ENCODE measurements around the gene KRTAP10-5. TPM values are rescaled to one million over a fixed set of nuclear protein-coding genes. Genes with fewer than 3 reads are reported as not detected.
"Not testable (repeated sequence)": the region's sequence is repeated elsewhere in the genome, so short reads cannot be mapped to it uniquely, and the experiment has no call there.

The KRTAP10-5 gene
- polyA plus RNA-seq, 2 of the 4 experiments (the other 2 are of a cell fraction), result not detected

DNA sequence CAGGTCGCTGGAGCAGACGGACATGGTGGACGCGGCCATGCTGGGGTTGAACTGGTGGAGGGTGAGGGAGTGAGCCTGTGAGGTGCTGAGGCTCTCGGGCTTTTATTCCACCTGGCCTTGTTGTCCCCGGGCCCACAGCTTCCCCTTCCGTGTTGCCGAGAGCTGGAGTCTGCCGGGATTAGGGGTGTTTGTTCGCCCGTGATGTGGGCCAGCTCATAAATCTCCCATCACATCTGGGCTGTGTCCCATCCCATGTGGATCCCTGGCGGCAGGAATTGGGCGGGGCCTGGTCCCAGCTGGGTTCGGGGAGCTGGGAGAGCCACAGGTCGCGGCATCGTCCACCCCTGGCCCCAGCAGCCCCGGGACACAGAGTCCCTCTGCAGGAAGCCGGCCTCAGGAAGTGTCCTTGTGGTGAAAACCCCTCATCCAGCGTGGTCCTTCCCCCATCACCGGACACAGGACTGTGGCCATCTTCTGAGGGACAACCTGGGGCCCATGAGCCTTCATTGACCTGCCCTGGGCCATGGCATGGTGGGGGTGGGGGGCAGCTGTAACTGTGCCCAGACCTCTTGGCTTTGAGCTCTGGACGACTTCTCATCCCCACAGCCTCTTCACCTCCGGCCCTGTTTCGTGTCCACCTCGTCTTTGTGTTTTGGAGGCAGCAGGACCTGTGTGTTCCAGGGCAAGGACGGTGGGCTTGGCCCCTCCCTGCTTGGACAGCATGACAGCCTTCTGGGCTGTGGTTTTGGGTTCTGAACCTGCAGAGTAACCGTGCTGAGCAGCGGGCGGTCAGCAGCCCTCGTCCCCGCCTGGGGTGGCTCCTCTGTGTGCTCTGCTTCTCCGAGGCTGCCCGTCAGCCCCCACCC is 12.3 kb upstream of the KRTAP10-5 start, which contains the start of gene KRTAP10-6:
TSS of gene KRTAP10-6 (minus strand) at position 60 of the 866 bp plus-strand sequence. CDS start at position 39, 21 bp downstream.
- Histone ChIP-seq H3K27ac (no peak within 1 kb of the TSS), H3K9me3 (no peaks in the 10 kb centered on the region), H3K4me3 (no peak within 1 kb of the TSS), H3K4me1 (no peaks in the 10 kb centered on the region), H3K4me2 (no peak within 1 kb of the TSS)
- CTCF ChIA-PET, result interaction anchor here (1.1 kb wide), 1 partner anchor 12 kb away, joined by 3 read pairs; the partner anchor contains the start of gene KRTAP10-5
- TF ChIP-seq PHF8 (IDR thresholded peaks at IDR 0.05; ENCODE audit: borderline replicate concordance, low read depth) (no peak), CEBPB (IDR thresholded peaks at IDR 0.05) (no peak), EHMT2 (IDR thresholded peaks at IDR 0.05; ENCODE audit: low read depth) (no peak), CBX8 (IDR thresholded peaks at IDR 0.05) (no peak), JUNB (IDR thresholded peaks at IDR 0.05) (no peak), RAD21 (conservative IDR thresholded peaks at IDR 0.05 in 1 of 2, IDR thresholded peaks at IDR 0.05 in 1 of 2) (no peak)
- TF ChIP-seq, protein P1, sequence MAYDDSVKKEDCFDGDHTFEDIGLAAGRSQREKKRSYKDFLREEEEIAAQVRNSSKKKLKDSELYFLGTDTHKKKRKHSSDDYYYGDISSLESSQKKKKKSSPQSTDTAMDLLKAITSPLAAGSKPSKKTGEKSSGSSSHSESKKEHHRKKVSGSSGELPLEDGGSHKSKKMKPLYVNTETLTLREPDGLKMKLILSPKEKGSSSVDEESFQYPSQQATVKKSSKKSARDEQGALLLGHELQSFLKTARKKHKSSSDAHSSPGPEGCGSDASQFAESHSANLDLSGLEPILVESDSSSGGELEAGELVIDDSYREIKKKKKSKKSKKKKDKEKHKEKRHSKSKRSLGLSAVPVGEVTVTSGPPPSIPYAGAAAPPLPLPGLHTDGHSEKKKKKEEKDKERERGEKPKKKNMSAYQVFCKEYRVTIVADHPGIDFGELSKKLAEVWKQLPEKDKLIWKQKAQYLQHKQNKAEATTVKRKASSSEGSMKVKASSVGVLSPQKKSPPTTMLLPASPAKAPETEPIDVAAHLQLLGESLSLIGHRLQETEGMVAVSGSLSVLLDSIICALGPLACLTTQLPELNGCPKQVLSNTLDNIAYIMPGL (CRISPR knock-in tag; IDR thresholded peaks at IDR 0.05; ENCODE audit: borderline replicate concordance), result no peak
- DNase-seq (ENCODE audit: low read depth in 1 of 2, low spot score in 1 of 2), result no peak
- no peak for ATAC-seq
- WGBS (ENCODE audit: missing lambda C conversion rate), result 71% methylated on average over 16 of the region's 33 CpGs
- POLR2A ChIA-PET, result no interaction called here
- no peak for FAIRE-seq

DNA sequence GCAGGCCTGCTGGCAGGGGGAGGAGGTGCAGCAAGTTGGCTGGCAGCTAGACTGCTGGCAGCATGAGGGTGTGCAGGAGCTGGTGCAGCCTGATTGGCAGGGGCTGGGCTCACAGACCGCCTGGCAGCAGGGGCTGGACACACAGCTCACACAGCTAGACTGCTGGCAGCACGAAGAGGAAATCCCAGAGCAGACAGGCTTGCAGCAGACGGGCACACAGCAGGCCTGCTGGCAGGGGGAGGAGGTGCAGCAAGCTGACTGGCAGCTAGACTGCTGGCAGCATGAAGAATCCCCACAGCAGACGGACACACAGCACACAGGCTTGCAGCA is 11.4 kb upstream of the KRTAP10-5 start:
- CTCF ChIA-PET, H3K4me3 ChIP-seq, FAIRE-seq: not testable (repeated sequence)

DNA sequence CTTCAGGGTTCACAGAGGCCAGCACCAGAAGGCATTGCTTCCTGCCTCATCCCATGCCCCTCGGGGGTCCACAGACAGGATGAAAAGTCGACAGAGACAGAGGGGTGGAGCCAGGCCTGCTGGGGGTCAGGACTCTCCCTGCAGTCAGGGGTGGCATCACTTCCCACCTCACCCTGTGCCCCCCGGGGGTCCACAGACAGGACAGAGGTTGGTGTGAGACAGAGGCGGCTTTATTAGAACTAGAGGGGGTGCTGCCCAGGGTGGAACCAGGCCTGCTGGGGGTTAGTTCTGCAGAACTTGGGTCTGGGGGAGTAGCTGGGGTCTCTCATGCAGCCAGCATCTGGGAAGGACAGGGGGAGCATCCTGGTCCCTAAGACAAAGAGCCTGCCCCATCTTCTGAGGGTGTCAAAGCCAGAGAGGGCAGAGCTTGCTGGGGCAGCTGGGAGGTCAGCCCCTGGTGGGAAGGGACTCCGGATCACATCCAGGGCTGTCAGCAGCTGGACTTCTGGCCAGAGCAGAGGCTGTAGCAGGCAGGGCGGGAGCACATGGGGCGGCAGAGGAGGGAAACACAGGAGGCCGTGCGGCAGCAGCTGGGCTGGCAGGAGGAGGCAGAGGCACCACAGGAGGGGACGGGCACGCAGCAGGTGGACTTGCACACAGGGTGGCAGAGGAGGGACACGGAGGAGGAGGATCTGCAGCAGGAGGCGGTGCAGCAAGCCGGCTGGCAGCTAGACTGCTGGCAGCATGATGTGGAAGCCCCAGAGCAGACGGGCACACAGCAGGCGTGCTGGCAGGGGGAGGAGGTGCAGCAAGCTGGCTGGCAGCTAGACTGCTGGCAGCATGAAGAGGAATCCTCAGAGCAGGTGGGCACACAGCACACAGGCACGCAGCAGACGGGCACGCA is 10.7 kb upstream of the KRTAP10-5 start:
- H3K9me3 ChIP-seq, CTCF ChIA-PET: not testable (repeated sequence)
- ATAC-seq, result peak in 1 of 2 experiments; percentile 42; a peak in 2 of 6 replicates

More for the DNA sequence above, 11.4 kb upstream of the KRTAP10-5 start:
- H3K27ac ChIP-seq; H3K4me1 ChIP-seq; POLR2A ChIA-PET; H3K4me2 ChIP-seq; DNase-seq (ENCODE audit: low read depth in 1 of 2, low spot score in 1 of 2); ATAC-seq; H3K9me3 ChIP-seq: not testable (repeated sequence)
- 20% methylated on average over 1 of the region's 4 CpGs for WGBS (ENCODE audit: missing lambda C conversion rate)

DNA sequence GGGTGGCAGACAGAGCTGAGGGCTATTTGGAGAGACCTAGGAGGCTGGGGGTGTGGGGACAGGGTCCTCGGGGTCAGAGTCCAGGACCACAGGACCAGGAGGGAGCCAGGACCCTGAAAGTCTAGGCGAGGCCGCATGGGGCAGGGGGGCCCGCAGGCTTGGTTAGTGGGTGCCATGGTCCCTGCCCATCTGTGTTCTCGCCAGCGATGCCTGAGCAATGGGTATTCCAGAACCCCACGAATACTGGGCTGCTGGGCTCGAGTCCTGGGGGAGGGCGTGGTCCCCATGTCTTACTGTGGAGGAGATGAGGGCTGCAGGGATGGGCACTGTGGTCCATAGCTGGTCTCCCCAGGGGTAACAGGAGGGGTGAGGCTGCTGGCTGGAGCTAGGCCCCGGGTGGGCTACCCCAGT is 9.9 kb upstream of the KRTAP10-5 start:
- H3K4me2 ChIP-seq, result no peak overlapping the region
- ChIA-PET CTCF (no interaction called here), POLR2A (no interaction called here)
- H3K4me1 ChIP-seq, result no peaks in the 10 kb centered on the region
- TF ChIP-seq MAFK (IDR thresholded peaks at IDR 0.05; ENCODE audit: partially characterized antibody), result no peak
- TF ChIP-seq NFE2L2 (conservative IDR thresholded peaks at IDR 0.05; ENCODE audit: low read length), result no peak
- TF ChIP-seq, protein P2, sequence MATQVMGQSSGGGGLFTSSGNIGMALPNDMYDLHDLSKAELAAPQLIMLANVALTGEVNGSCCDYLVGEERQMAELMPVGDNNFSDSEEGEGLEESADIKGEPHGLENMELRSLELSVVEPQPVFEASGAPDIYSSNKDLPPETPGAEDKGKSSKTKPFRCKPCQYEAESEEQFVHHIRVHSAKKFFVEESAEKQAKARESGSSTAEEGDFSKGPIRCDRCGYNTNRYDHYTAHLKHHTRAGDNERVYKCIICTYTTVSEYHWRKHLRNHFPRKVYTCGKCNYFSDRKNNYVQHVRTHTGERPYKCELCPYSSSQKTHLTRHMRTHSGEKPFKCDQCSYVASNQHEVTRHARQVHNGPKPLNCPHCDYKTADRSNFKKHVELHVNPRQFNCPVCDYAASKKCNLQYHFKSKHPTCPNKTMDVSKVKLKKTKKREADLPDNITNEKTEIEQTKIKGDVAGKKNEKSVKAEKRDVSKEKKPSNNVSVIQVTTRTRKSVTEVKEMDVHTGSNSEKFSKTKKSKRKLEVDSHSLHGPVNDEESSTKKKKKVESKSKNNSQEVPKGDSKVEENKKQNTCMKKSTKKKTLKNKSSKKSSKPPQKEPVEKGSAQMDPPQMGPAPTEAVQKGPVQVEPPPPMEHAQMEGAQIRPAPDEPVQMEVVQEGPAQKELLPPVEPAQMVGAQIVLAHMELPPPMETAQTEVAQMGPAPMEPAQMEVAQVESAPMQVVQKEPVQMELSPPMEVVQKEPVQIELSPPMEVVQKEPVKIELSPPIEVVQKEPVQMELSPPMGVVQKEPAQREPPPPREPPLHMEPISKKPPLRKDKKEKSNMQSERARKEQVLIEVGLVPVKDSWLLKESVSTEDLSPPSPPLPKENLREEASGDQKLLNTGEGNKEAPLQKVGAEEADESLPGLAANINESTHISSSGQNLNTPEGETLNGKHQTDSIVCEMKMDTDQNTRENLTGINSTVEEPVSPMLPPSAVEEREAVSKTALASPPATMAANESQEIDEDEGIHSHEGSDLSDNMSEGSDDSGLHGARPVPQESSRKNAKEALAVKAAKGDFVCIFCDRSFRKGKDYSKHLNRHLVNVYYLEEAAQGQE (IDR thresholded peaks at IDR 0.05), result no peak
- TF ChIP-seq JUN (IDR thresholded peaks at IDR 0.05), result no peak
- no peak for TF ChIP-seq ZSCAN20 (CRISPR knock-in tag; IDR thresholded peaks at IDR 0.05)
- TF ChIP-seq ZNF302 (CRISPR knock-in tag; IDR thresholded peaks at IDR 0.05), result no peak
- TF ChIP-seq, protein P3, sequence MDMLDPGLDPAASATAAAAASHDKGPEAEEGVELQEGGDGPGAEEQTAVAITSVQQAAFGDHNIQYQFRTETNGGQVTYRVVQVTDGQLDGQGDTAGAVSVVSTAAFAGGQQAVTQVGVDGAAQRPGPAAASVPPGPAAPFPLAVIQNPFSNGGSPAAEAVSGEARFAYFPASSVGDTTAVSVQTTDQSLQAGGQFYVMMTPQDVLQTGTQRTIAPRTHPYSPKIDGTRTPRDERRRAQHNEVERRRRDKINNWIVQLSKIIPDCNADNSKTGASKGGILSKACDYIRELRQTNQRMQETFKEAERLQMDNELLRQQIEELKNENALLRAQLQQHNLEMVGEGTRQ (IDR thresholded peaks at IDR 0.05), result no peak
- TF ChIP-seq TP53 (CRISPR knock-in tag; IDR thresholded peaks at IDR 0.05), result no peak
- no peak for TF ChIP-seq KDM5A (IDR thresholded peaks at IDR 0.05)
- no peak for TF ChIP-seq HEYL (CRISPR knock-in tag; IDR thresholded peaks at IDR 0.05)
- TF ChIP-seq JUNB (IDR thresholded peaks at IDR 0.05), result no peak
- 63% methylated on average over 5 of the region's 10 CpGs for WGBS (ENCODE audit: missing lambda C conversion rate)
- no peaks in the 10 kb centered on the region for H3K9me3 ChIP-seq
- DNase-seq (ENCODE audit: low read depth in 1 of 2, low spot score in 1 of 2) (no peak), FAIRE-seq (no peak), ATAC-seq (no peak)
- H3K4me3 ChIP-seq, result no peak overlapping the region
- no peak overlapping the region for H3K27ac ChIP-seq

More for the DNA sequence above, 10.7 kb upstream of the KRTAP10-5 start:
- POLR2A ChIA-PET; H3K4me2 ChIP-seq; H3K4me3 ChIP-seq; H3K27ac ChIP-seq; DNase-seq (ENCODE audit: low read depth in 1 of 2, low spot score in 1 of 2); FAIRE-seq; H3K4me1 ChIP-seq: not testable (repeated sequence)
- WGBS (ENCODE audit: missing lambda C conversion rate), result 74% methylated on average over 13 of the region's 19 CpGs
